Measurements from ENCODE around the gene EXOC3. TPM values are rescaled to one million over a fixed set of nuclear protein-coding genes. Genes with fewer than 3 reads are reported as not detected.

EXOC3 gene
- total RNA-seq, 1 experiment from 2014 or later, result 31.3 TPM

DNA sequence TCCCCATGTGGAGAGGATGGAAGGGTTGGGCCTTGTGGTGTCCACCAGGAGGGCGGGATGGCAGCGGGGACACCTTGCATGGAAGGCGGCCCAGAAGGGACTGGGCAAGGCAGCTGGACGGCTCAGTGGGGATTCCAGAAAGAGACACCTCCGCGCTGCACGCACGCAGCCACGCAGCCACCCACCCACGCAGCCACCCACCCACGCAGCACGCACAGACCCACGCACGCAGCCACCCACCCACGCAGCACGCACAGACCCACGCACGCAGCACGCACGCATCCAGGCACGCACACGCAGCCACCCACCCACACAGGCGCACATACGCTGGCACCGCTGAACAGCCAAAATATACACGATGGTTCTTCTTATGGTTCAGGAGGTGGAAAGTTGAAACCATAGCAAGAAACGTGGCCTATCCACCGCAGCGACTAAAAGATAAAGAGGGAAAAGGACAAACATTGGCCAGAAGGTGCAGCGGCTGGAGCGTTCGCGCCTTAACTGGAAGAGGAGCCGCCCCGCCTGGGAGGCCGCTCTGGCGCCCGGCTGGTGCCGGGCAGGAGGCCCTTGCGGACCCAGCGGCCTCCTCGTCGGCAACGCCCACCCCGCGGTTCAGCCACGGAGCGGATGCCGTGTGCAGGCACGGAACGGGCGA is 22.2 kb upstream of the EXOC3 start:
- POLR2A ChIA-PET (ENCODE audit: unreplicated experiment), result no interaction called here
- ATAC-seq, result no peak
- Histone ChIP-seq H3K79me2 (ENCODE audit: low read length) (no peaks in the 10 kb centered on the region), H3K9ac (ENCODE audit: low read length) (no peak overlapping the region), H3K27me3 (ENCODE audit: low read length) (no peaks in the 10 kb centered on the region), H2AFZ (ENCODE audit: low read length) (no peak overlapping the region), H4K20me1 (ENCODE audit: low read length) (no peaks in the 10 kb centered on the region), H3K27ac (ENCODE audit: low read length) (no peak overlapping the region), H3K9me2 (replicated peaks; ENCODE audit: low read length) (no peaks in the 10 kb centered on the region), H3F3A (ENCODE audit: low read length, unreplicated experiment) (no peaks in the 10 kb centered on the region), H3K36me3 (ENCODE audit: low read depth, low read length) (no peaks in the 10 kb centered on the region), H3K4me2 (ENCODE audit: low read length) (no peak overlapping the region), H3K9me3 (ENCODE audit: low read length) (no peaks in the 10 kb centered on the region), H3K4me3 (ENCODE audit: low read length) (no peak overlapping the region), H3K4me1 (ENCODE audit: insufficient read depth, low read length) (no peaks in the 10 kb centered on the region; the same call in 1 of the 2 replicates)
- no TSS peak for BruUV-seq (replicated peaks)
- DNase-seq, result no peak
- intact Hi-C loops (cut with micrococcal nuclease), result no loop called here
- CTCF ChIA-PET, result no interaction called here
- TF ChIP-seq EZH2 (IDR thresholded peaks at IDR 0.05; ENCODE audit: low read length, unreplicated experiment) (no peak), CTCF (conservative IDR thresholded peaks at IDR 0.05; ENCODE audit: low read depth, low read length) (no peak), EZH2phosphoT487 (IDR thresholded peaks at IDR 0.05; ENCODE audit: borderline replicate concordance, low read length) (no peak)

DNA sequence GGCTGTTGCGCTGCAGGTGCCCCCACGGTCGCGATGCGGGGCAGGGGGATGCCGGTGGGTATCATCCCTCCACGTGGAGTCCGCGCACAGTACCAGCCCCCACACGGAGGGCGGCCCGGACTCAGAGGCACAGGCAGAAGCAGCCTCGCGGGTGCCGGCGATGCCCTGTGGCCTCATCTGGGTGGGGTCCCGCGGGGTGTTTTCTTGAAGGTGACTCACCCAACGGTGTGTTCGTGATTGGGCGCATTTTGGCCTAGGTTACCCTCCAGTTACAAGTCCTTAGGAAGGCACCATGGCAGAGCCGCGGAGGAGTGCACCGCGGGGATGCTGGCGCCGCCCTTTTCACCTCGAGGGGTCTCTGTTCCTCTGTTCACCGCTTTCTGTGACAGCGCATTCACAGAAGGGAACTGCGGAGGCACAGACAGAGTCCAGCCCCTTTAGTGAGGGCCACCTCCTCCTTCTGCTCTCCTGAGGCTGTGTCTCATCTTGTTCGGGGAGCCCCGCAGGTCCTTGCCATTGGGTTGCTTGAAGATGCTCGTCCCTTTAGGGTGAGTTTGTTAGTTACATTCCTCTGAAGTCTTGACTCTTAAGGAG is 21.6 kb upstream of the EXOC3 start:
- H3K4me3 ChIP-seq (ENCODE audit: low read length), result no peak overlapping the region

More for the DNA sequence above, 21.6 kb upstream of the EXOC3 start:
- no peak for DNase-seq
- Histone ChIP-seq H3F3A (ENCODE audit: low read length, unreplicated experiment) (no peaks in the 10 kb centered on the region), H3K4me1 (ENCODE audit: insufficient read depth, low read length) (no peaks in the 10 kb centered on the region; the same call in 1 of the 2 replicates), H3K9me3 (ENCODE audit: low read length) (no peaks in the 10 kb centered on the region), H3K27me3 (ENCODE audit: low read length) (no peaks in the 10 kb centered on the region), H3K4me2 (ENCODE audit: low read length) (no peak overlapping the region), H3K36me3 (ENCODE audit: low read depth, low read length) (no peaks in the 10 kb centered on the region), H3K9me2 (replicated peaks; ENCODE audit: low read length) (no peaks in the 10 kb centered on the region), H3K79me2 (ENCODE audit: low read length) (no peaks in the 10 kb centered on the region), H4K20me1 (ENCODE audit: low read length) (no peaks in the 10 kb centered on the region), H2AFZ (ENCODE audit: low read length) (no peak overlapping the region), H3K9ac (ENCODE audit: low read length) (no peak overlapping the region), H3K27ac (ENCODE audit: low read length) (no peak overlapping the region)
- ChIA-PET CTCF (no interaction called here), POLR2A (ENCODE audit: unreplicated experiment) (no interaction called here)
- no peak for TF ChIP-seq EZH2 (IDR thresholded peaks at IDR 0.05; ENCODE audit: low read length, unreplicated experiment)
- no peak for TF ChIP-seq CTCF (conservative IDR thresholded peaks at IDR 0.05; ENCODE audit: low read depth, low read length)
- no peak for TF ChIP-seq EZH2phosphoT487 (IDR thresholded peaks at IDR 0.05; ENCODE audit: borderline replicate concordance, low read length)
- intact Hi-C loops (cut with micrococcal nuclease), result no loop called here
- no peak for ATAC-seq
- BruUV-seq (replicated peaks), result no TSS peak
